HG03439 (cell line): ENCODE data around the gene PTPRK.

Experiments
- ATAC-seq: cut with Tn5 transposase; IDR thresholded peaks from one replicate; pipeline ENCODE4 v1.9.1; 2021; ENCODE audit warnings: mild to moderate bottlenecking, moderate library complexity; ENCODE audit not compliant: unreplicated experiment

PTPRK gene

DNA sequence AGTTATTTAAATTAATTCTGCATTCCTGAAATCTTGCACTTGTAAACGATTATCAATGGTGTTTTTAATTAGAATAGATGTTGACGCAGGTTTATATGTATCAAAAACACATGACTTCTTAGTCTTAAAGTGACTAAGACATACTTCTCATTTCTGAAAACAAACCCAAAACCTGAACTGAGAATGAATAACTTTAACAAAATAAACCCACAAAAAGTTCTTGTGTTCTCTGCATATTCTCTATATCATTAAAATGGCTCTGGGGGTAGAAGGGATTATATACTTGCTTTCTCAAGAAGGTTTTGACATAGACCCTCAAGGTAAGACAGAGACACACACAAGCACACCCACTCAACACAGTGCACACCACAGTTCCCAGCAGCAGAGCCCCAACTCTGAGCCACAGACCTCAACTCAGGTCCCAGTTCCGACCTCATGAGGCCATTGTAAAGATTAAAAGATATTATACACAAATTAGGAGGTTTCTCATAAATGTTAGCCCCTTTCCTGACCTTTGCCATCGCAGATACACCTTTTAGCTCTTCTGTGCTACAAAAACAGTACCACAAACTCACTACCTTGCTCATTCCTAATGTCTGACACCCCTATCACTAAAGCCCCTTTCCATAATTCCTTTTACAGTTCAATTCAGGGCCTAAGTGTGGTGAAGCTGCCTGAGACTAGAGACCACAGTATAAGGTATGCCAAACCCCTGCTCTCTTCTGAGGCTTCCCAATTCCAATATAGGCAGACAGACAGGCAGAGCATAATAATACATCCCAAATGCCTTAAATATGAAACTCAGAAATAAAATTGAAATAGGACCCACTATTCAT, 267.8 kb downstream of the PTPRK start:
- no peak for ATAC-seq

DNA sequence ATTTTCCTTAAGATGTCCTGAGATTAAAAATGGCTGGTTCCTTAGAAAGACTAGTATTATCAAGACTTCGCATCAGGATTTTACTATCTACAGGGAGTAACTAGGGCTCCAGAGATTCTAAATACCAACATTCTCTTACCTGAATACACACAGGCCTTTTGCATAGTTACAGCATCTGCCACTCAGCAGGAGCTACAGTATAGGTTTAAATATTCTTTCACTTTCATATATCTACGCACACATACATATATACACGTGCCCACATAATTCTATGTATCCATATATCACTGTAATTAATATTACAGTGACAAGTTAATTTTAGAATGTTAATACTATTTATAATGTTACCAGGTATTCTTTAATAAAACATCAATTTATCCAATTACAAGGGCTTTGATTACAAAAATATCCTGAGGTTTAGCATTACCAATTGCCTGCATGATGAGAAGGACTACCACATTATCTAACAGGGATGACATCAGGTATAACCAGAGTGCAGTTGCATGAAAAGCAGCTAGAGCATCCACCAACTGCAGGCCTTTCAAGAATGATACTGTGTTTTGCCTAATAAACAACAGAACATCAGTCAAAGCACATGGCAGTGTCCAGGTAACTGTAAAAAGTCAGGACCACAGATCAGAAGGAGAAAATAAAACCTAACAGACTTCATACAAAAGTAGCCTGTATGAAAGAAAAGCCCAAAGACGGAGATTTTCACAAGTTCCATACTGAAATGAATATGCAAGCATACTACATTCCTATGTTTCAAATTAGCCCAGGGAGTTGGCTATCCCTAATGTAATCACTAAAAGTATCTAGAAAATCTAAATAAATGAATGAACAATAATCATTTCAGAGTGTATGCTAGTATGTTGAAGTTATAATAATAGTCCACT, 268.7 kb downstream of the PTPRK start:
- ATAC-seq, result no peak

DNA sequence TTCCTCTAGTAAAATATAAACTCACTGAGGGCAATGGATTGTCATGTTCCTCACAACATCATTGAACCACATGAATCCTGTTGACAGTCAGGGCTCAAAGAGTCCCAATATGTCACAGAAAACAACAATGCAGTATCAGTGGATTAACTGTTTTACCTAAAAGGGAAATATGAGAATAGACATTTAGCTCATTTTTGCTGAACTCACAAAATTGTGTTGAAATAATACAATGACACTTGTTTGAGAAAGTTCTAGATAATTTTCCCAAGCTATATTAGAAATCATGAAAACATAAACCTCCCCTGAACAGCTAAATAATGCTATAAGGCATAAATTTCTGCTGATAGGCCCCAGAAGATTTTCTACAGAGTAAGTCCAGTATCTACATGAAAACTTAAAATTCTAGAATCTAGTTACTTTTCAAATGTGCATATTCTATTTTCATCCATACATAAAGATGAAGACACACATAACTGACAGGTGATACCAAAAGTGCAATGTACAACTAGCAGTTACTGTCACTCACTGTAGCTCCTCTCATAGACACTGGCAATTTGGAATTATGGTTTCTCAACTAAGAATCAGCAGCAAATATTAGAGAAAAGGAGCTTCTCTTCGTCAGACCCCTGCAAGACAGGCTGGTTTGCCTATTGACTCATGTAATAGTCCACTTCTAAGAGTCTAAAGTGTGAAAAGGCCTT, 269.9 kb downstream of the PTPRK start:
- ATAC-seq, result no peak

DNA sequence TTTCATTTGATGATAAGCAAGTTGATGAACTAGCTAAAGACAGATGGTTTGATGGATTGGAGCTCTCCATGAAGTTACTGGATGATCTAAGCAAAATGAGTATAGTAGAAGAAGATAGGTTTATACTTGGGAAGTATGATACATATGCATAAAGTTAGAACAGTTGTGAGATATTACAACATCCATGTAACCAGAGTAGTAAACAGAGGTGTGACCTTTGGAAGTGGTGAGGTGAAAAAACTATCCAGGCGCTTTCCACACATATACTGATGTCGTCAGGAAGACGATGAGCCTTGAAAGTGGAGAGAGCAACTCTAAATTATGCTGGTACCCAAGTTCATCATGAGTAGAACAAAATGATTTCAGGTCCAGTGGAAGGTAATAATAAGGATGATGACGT, 271.0 kb downstream of the PTPRK start:
- no peak for ATAC-seq

DNA sequence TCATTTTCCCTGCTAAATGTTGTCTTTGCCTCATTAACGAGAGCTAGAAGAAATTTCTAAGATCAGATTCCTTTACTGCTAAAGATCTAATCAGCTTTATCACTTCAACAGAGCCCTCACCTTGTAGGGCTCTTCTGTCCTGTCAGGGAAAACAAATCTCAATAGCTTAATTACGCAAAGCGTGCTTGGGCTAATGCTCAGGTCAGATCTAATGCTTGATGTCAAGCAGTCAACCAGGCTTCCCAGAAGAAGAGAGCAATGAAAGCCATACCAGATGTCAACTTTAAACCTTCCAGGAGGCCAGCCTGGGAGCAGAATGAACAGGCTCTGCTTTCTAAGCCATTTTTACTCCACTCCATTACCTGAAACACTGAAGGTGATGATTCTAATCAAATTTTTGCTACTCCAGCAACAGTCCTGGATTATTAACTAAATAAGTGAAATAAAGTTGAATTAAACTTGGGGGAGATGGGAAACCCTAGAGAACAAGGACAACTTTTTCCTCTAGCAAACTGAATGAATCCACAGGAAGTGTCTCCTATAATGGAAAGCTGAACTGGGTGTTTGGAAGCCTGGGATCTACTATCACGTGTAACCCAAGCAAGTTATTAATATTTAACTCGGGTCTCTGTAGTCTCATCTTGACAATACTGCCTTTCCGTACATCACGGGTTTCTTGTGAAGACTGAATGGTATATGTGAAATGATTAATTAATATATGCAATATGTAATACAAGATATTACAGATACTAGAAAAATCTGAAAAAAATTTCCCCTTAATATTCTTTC, 273.7 kb downstream of the PTPRK start:
- ATAC-seq, result no peak

DNA sequence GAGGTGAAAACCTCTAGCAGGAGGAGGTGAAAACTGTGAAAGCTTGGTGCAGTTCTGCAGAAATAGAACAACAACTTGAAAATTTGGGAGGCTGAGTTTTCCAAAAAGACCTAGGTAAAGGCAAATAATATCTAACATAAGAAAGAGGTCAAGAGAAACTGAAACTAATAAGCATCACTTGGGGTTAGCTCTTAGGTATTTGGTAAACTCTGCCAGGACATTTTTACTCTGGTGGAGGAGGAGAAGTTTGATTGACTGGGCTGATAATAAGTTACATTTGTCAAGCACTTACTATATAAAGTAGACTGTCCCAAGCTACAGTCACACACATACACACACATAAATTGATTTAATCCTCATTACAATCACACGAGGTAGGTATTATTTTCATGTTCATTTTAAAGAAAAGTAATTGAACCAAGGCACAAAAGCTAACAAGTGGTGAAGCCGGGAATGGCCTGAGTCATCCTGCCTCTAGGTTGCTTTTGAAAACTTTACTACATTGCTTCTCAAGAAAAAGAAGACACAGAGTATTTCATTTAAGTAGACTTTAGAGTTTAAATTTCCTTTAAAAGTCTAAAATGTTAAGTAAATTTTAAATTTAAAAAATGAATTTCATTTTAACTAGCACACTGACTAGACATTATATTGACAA, 275.5 kb downstream of the PTPRK start:
- ATAC-seq, result no peak

DNA sequence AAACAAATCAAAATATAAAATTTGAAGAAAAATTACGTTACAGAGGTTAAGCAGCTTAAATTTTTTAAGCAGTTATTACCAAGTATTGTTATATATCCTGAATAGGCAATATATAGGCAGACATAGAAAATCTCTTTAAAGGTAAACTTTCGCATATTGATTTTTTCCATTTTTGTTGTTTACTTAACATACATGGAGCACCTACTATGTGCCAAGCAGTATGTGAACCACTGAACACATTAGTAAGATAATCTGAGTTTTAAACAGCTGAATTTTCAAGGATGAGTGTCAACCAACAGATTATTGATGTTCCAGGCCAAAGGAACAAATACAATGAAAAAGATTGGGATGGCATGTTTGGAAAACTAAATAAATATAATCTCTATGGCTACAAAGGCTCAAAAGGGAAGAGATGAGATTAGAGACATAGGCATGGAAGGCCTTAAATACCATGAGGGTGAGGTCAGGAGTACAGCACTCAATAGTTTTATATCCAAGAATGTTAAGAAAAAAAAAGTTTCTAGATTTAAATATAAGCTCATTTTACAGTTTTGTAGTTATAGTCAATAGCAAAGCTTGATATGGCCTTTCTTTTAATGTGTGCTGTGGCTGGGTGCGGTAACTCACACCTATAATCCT, 277.5 kb downstream of the PTPRK start:
- ATAC-seq, result no peak

DNA sequence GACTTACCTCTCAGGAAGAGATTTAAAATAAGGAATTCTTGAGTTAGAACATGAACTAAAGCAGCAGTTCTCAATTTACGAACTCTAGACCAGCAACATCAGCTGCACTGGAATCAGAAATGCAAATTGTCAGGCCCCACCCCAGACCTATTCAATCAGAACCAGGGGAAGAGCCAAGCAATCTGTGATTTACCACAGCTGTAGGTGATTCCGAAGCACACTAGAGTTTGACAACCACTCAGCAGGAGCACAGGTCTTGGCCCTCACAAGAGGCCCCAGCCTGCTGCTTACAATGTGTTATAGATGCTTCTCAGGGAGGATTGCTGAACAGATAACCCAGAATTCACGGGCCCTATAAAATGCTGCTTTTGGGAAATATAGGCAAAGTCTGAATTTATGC, 279.2 kb downstream of the PTPRK start:
- no peak for ATAC-seq

DNA sequence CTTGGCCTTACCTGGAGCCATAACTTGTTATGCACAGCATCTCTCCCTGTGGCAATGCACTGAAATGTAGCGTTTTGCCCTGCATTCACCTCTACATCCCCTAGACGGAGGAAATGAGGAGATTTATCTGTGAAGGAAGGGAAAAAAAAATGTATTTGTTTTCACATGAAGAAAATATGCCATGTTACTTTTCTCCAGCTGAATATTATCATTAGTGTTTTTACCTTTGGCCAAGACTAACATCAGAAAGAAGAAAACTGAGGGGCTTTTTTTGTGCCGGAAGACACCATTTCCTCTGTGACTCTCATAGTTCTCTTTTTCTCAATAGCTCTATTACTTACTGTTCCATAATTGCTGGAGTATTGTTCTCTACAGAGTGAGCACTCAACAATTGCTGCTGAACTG, 280.4 kb downstream of the PTPRK start:
- no peak for ATAC-seq

DNA sequence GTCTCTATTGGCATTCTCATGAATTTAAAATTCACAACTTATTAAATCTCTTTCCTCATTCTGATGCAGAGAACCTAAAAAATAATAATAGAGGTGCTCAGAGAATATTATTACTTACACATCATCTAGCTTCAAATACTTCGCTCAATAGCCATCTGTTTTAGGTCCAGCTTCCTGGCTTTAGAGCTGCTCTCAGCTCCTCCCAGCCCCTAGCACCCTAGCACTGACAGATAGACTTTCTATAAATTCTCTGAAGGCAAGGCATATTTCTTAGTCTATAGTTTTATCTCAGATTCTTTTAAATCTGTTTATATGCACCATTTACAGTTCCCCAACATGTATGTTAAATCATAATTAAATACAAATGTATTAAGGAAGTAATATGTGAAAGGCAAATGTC, 281.3 kb downstream of the PTPRK start:
- ATAC-seq, result no peak

DNA sequence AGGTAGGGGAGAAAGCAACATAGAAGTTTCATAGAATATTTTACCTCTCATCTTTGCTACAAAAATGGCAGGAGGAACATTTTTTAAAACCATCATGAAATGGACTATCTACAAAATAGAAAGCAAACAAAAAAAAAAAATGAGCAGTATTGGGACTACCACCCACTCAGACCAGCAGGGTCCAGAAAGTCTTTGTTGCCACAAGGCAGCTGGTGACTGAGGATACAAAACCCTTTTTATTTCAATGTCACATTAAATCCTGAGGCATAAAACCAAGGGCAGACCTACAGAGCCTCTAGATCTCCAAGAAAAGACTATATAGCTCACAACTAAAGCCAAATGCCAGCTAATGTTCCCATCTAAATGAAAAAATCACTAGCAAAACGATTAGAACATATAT, 282.2 kb downstream of the PTPRK start:
- no peak for ATAC-seq

DNA sequence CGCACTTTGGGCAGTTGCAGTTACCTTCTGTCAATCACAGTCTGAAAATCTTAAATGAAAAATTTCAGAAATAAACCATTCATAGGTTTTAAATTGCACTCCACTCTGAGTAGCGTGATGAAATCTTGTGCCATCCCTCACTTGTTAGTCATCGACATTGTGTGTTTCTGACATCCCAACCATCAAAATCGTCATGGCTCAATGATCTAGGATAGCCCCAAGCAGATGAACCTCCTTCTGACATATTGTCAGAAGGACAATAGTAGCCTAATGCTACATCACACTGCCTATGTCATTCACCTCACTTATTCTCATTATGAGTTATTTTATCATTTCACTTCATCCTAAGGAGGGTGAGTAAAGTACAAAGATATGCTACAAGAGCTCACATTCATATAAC, 284.8 kb downstream of the PTPRK start:
- ATAC-seq, result no peak

DNA sequence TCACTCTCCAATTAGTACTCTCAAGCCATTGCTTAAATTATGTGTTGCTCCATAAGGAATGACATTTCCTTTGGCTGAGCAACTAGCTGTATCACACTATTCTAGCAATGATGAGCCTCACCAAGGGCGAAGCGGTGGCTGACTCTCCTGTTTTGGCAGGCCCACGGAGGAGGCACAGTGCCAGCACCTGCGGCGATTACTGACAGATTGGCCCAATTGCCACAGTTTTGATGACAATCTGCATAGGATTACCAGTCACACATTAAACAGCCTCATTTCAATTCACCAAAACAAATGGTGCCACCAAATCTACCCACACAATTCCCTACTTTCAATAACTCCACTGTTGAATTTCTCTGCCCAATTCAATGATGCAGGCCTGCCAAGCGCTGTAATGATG, 286.9 kb downstream of the PTPRK start:
- no peak for ATAC-seq

DNA sequence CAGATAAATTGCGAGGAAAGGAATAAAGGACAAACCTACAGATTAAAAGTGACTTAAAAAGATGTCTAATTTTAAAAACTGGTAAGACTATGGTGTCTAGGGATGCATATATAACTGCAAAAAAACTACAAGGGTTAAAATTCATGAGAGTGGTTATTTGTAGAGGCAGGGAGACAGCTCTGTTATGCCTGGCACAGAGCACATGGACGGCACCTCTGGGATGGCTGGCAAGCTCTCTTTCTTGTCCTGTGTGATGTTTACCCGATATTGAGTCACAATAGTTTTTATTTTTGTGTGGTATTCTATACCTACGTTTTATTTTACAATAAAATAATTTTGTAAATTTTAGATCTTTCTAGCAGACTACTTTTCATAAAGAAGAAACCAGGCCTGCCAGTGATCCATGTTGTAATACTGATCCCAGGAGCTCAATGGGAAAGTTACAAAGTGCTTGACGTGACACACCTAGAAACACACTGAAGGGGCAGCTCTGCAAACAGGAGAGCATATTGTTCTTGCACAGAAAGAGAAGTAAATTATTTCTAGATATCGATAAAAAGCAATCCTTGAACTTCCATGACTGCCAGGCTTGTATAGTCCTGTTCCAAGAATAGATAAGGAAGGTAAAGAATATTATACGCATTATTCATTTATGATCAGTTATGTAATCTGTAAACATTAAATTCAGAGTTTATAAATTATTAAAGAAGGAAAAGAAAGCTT, 290.0 kb downstream of the PTPRK start:
- ATAC-seq, result no peak

DNA sequence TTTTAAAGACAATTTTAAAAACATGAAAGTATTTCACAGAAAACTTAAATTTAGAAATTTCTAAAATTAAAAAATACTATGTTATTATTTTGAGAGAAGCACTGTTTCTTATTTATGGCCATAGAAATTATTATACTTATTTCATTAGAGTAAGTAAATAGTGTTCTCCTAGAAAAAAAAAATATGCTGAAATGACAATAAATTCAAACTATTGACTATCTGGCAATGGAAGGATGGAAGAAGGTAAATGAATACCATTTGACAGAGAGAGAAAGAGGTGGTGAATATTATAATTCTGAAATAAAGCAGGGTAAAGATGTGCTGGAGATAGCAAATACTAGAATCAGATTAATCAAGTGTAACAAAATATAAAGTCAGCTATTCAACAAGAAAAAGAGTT, 294.8 kb downstream of the PTPRK start:
- no peak for ATAC-seq

DNA sequence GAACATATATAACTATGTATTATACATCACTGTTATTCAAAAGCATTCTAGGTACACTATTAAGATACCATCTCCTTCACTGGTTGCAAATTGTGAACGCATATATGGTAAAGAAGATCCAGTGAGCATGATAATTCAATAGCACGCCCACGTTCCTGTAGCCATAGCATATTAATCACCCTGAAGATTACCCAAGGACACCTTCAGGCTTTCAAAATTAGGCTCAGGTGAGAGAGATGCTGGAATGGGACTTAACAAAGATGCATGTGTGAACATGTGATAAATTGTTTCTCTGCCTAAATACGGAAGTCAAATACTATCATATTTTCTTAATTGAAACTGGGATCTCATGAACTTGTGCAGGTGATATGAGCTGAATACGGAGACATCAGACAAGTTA, 303.5 kb downstream of the PTPRK start:
- ATAC-seq, result no peak

DNA sequence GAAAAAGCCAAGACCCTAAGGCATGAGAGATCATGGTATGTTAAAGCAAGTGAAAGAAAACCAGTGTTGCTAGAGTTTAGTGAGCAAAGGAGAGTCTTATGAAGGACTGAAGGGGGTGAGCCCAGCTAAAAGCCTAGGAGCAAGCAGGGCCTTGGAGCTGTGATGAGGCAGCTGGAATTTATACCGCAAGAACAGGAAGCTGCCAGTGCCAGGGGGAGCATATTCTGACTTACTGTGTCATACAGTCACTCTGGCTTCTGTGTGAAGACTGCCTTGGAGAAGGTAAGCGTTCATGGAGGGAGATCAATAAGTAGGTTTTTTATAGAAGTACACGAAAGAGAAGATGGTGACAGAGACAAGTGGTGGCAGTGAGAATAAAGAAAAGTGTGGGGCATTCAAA, 310.6 kb downstream of the PTPRK start:
- no peak for ATAC-seq

DNA sequence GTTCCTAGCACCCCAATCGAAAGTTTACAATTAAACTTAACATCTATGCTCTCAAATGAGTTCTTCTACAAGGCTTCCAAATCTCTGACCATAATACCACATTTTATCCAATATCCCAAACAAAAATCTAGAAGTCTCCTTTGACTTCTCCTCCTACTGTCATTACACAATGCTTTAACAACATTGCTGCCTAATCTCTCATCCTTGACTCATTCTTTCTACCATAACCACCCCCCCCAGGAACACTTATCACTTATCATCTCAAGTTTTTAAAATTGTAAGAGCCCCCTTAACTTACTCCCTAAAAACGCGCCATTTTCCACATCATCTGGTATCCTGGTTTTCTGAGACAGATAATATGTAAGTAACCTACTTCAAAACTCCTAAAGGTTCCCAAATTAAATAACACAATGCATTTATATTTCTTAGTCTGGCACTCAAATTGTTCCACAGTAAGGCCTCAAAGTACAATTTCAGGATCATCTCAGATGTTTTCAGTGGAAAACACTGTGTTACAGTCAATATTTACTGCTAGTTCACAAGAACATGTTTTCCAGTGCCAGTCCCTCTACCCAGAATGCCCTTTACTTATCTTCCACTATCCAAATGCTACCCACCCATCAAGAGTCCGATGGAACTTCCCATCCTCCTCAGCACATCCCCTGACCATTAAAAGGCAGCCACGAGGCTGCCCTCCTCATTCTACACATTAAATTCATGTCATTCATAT, 311.4 kb downstream of the PTPRK start:
- ATAC-seq, result no peak
